LHCN-M2 (cell line): ENCODE results near the gene TLE3. TPM values are rescaled to one million over a fixed set of nuclear protein-coding genes. Genes with fewer than 3 reads are reported as not detected.

Experiments used
- DNase-seq: peaks from one replicate; pipeline ENCODE4 v3.0.0-alpha.2; 2012; ENCODE audit warnings: low read depth
- total RNA-seq: library from RNA; depleted of rRNA; stranded (reverse); fragments of >200 nt; gene quantifications from 2 replicates; pipeline ENCODE4 v1.2.3, GENCODE V29; 2014

Gene TLE3
- total RNA-seq, 1 experiment from 2014 or later: 22.3 TPM

DNA sequence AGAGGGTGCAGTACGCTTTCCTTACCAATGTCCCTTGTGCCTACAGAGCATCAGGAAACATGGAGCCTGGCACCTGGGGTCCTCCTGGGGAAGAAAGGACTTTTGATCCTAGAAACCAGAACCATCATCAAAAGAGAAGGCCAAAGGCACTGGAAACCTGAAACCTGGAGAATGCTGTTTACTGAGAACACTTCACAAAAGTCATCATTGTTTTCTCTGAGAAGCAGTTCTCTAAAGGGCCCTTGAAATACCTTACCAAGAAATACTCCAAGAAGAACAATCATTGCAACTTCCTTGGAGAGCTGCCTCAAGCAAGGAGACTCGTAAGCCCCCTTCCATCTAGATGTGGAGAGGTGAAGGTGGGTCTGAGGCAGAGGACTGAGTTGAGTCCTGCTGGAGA lies 66.0 kb downstream of the TLE3 start:
- DNase-seq: no peak

DNA sequence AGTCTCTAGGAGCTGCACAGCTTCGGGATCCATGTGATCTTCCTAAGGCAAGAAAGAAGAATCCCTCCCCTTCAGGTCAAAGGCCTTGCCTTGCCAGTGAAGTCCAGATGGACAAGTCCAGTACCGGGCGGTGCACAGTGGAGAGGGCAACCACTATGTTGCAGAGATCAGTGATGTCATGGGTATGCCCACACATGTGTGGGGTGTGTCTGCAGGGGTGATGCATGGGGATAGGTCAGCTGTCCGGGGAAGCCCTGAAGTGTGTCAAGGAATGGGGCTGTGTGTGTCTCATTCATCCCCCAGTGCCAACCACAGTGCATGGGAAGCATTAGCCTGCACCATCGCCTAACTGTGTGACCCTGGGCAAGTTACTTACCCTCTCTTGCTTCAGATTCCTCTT lies 66.5 kb downstream of the TLE3 start:
- peak; percentile 15 for DNase-seq

DNA sequence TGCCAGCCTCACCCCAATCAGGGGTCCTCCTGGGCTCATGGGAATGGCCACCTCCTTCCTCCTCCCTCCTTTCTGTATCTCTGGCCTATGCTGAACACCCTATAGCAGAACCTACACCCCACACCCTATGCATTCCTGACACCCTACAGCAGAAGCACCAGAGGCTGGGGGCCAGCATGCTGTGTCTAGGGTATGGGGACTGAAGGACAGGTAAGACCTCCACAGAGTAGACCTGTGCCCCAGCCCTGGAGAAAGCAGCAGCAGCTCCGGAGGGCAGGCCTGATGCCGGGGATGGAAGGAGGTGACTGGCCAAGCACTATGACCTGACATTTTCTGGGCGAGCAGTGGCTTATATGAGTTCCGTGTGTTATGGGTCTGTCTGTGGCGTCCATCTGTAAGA lies 66.9 kb downstream of the TLE3 start:
- DNase-seq: no peak

DNA sequence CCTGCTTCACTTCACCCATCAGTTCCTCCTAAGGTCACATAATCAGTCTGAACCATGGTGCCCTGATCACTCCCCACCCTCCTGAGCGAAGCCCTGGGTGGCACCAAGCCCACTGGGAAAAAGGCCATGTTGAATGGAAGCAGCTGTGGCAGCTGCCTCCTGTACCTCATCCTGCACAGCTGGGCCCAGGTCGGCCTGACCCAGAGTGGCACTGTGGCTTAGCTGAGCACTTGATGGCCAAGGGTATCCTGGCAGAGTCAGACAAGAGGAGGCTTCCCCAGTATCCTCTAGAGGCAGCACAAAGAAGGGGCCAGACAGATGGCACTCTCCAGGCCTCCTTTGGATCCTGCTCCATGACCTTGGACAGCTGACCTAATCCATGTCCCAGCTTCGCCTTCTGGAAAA lies 68.4 kb downstream of the TLE3 start:
- peak; percentile 36 for DNase-seq

DNA sequence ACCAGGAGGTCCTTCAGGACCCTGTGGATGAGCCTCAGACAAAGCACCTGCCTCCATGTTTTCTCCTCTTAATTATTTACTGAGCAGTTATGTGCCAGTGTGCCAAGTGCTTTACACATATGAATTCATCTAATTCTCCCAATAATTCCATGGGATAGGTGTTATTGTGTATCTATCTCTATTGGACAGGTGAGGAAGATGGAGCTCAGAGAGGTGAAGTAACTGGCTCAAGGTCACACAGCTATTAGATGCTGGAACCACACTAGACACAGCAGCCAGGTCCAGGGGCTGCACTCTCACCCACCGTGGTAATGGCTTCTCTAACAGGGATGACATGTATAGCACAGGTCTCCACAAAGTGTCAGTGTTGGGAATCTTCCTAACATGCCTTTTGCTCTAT lies 70.2 kb downstream of the TLE3 start:
- DNase-seq: no peak

DNA sequence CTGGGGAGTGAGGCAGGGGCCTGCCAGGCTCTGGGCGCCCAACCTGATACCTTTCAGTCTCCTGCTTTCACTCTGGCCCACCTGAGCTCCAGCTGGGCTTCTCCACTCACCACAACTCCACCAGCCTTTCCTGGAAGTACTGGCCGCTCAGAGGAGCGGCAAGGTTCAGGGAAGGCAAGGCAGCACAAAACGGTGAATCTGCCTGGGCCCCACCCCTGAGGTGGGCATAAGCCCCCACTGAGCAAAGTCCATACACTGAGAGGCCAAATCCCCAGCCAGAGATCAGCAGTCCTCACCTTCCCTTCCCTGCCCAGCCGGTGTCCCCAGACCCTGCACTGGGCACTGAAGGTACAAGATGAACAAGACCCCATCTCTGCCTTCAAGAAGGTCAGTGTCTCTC lies 70.7 kb downstream of the TLE3 start:
- DNase-seq: no peak

DNA sequence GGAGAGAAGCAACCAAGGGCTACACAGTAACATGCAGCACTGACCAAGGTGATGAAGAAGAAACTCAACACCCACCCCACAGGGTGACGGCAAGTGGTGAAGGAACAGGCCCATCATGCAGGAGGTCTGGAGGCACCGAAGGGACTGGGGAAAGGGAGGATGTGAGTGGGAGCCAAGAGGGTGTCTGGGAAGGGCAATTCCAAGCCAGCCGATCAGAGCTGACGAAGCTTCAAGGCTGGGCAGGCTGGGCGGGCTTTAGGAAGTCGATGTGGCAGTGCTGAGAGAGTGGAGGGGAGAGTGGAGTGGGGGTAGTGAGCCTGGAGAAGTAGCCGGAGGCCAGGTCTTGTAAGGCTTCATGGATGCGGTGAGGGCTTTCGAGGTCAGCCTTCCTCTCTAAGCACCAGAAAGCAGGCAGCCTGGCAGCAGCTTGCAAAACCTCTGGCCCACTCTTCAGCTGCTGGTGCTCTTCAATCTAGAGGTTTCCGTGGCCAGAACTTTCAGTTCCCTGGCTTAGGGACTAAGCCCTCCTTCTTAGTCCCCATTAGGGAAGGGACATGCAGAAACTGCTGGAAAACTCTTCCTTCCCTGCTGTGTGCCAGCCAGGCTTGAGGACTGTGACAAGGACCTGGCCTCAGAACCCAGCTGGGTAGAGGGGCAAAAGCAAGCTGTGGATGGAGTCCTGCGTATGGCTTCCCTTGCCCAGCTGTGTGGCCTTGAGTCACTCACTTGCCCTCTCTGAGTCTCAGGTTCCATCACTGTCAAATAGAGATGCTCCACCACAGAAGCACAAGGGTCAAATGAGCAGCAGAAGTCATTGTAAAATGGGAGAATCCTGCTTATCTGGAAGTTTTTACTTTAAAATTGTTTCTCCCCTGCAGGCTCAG lies 72.1 kb downstream of the TLE3 start:
- DNase-seq: peak; percentile 74

DNA sequence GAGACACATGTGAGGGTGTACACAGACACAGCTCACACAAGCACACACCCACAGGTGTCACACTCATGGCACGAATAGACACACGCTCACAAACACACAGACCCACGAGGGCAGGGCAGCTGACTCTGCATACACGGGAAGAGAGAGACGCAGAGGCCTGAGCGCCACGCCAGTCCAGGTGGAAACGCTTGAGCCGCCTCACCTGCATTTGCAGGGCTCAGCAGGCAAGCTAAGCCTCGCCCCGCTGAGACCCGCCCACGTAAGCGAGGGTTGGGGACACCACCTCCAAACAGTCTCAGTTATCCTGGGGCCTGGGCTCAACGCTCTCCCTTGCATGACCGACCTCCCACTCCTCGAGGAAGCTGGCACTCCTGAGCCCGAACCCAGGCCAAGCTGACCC lies 73.2 kb downstream of the TLE3 start:
- DNase-seq: no peak

DNA sequence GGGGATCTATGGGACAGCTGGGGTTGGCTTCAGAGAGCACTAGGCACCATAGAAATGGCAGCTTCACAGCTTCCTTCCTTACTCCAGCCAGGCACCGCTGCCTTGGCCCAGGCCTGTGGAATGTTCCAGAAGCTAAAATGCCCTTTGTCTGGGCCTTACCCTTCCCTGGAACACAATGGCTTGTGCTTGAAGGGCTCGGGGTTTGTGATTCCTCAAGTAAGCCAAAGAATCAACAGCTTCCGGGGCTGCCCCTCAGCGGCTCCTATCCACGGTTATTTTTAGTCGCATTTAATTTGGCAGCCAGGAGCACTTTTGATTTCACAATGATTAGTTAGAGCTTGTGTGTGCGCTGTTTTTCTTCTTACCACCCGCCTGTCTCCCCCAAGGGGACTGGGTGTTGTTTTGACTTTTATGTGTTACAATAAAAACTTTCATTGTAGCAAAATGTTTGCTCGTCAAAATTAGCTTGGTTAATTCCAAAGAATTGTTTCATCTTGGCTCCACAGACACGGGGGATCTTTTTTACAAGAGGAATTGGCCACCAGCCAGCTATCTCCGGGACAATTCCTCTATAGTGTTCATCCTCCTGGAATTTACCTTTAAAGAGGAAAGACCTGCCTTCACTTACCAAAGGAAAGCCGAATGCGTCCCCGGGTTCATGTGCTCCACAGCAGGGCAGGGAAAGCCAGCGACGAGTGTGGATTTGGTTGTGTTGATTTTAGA lies 73.8 kb downstream of the TLE3 start:
- peak; percentile 59 for DNase-seq

DNA sequence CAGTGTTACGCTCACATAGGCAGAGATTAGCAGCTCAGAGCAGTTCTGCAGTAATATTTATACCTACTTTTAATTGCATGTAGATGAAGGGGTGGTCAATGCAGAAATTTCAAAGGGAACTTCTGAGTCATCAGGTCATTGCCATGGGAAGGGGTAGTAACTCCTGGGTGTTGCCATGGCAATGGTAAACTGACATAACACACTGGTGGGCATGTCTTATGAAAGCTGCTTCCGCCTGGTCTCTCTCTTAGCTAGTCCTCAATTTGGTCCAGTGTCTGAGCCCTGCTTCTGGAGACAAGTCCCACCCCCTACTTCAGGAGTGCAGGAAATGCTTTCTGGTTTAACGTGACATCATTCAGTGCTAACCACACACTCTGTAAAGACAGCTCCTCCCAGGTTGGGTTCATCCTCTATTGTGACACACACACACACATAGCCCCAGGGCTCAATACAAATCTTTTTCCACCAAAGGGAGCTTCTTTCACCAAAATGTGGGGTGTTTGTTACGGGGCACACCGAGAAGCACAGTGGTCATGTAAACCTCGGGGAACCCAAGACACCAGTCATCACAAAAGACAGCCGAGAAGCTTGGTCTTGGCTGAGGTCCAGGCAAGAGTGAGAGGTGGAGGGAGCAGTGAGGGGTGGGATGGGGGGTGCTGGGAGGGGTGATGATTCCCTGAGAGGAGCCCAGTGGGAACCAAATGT lies 74.5 kb downstream of the TLE3 start:
- DNase-seq: peak; percentile 62

DNA sequence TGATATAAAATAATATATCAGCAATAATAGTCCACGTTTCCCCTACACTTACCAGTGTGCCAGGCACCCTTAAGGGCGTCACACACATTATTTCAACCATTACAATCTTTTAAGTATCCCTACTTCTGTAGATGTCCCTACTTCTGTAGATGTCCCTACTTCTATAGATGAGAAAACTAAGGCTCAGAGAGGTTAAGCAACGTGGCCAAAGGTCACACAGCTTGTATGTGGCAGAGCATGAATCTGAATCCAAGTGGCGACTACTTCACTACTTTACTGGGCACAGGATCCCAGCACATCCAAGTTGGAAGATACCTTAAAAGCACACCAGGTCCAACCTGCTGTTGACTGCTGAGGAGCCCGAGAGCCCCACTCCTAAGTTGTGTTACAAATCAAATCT lies 77.5 kb downstream of the TLE3 start:
- DNase-seq: no peak

DNA sequence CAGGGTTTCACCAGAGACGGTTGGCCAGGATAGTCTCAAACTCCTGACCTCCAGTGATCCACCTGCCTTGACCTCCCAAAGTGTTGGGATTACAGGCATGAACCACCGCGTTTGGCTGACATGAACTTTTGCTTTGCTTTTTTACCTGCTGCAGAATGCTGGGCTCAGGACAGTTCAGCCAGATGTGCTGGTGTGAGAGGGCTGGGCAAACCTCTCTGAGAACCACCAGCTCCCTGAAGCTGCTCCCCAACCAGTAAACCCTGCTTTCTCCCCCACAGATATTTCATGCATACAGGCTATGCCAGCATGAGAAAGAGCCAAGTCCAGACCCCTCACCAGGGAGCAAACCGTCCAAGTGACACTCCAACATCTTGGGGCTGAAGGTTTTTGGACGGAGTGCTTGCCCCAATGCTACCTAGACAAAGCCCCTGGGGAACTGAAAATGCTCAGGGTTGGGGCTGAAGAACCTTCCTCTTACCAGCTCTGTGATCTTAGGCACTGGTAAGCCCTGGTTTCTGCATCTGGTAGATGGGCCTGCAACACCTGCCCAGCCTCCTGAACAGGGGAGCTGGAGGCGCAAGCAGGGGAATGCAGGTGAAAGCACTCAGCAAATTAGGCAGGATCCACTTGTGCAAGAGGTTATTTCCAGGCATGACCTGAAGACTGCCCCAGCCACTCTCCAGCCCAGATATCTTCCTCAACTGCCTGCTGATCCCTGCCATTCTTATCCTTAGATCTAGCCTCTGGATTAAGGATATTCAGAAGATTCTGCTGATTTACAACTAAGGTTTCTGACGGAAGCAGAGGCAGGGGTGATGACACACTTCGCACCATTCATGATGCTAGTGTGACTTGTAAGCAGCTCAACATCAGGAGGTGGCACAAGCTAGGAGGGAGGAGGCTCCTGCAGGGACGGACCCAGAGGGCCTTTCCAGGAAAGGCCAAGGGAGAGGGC lies 78.8 kb downstream of the TLE3 start:
- no peak for DNase-seq

DNA sequence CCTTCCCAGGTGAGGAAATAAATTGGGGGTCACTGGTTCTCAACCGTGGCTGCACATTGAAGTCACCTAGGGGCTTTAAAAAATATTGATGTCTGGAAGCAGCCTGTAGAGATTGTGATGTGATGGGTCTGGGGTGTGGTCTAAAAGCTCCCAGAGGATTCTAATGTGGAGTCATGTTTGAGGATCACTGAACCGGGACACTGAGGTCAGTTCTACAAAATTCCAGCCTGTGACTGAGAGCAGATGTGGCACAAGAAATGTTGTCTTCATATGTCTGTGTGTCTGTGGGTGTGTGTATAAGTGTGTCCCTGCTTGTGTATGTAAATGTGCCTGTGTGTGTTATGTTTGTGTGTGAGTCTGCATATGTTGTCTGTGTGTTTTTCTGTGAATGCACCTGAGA lies 79.9 kb downstream of the TLE3 start:
- no peak for DNase-seq

DNA sequence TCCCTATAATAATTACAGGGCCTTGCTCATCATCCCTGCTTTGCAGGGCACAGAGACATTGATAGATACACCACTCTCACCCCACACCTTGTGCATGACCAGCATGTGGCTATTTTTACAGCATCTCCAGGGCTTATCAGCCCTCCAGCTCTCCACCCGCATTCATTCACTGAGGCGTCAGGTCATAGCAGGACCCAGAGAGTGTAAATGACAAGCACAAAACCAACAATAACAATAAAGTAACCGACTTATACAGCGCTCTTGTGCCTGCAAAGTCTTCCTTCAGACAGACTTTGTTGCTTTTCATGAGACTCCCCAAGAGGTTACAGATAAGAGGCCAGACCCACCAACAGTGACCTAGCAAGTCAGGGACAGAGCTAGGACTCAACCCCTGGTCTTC lies 80.7 kb downstream of the TLE3 start:
- no peak for DNase-seq

DNA sequence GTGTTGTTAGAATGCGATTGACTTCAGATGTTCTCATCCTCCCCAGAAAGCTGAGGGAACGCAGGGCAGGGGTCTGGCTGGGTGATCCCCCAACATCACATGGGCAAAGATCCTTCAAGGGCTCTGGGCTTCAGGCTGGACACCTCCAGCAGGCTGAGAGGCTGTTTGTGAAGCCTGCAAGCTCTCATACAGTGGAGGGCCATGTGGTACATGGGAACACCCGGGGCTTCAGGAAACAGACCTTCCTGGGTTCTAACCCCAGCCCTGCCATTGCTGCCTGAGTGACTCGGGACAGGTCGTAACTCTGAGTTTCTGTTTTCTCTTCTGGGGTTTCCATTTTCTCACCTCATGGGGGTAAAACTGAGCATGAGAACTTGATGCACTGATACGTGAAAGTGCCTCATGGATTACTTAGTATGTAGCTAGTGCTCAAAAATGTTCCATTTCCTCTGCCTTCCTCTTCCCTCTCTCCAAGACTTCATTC lies 81.2 kb downstream of the TLE3 start:
- DNase-seq: no peak

DNA sequence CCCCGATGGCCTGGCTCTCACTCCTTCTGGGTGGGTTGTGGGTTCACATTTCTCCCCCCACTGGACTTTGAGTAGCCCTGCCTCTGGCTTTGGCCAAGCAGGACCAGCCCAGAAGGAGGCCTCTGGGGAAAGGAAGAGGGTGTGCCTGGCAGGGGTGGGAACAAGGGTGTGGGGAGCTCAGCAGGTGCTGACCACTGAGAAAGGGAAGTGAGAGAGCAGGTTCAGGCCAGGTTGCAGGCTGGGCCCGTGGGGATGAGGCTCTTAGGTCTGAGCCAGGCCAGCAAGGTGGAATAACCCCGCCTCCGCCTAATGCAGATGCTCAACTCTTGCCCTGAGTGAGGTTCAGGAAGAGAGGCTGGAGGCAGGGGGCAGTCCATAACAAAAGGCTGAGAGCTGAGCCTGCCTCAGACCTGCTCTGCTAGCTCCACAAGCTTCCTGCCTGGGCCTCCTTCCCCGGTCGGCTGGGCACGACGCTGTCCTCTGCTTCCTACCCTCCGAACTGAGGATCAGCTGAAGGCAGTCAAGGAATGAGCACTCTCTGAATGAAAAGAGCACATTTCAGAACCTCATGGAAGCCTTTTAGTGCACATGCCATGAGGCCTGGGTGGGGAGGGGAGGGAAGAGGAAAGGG lies 82.7 kb downstream of the TLE3 start:
- DNase-seq: no peak

DNA sequence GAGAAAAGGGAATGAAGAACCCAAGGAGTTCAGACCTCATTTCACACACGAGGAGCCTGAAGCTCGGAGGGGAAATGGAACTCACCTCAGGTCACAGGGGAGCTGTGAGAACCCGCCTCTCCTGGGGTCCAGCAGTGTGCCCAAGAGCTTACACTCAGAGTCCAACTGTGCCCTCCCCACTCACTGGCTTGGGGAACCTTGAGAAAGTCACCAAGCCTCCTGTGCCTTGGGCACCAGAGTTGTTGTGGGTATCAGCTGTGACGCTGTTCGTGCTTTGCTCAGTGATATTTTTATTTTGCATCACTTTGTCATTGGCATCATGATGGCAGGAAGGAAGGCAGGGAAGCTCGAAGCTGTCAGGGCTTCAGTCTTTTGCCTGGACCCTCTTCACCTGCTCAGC lies 83.4 kb downstream of the TLE3 start:
- no peak for DNase-seq

DNA sequence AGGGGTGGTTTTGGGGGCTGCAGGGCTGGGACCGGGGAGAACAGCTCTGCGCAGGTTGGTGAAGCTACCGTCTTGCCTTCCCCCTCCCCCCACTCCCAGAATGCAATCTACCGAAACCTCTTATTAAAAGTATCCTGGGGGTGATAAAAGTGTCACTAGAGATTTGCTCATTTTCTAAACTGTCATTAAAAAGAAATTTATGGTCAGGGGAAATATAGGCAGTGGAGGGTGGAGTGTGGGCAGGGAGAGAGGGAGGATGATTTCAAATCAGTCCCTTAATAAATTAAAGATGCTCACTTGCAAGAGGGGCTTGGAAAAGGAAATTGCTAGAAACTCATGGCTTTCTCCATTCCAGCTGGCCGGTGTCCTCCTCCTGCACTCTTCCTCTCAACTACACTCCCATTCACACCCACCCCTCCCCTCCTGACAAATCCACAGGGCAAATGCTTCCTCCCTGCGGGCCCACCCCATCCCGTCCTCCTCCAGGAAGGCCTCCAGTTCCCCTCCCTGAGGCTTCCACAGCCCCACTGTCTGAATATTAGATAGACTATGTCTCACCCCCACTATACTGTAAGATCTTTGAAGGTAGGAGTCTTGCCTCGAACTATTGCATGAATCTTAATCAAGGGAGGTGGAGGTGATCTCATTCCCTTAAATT lies 83.9 kb downstream of the TLE3 start:
- DNase-seq: no peak

DNA sequence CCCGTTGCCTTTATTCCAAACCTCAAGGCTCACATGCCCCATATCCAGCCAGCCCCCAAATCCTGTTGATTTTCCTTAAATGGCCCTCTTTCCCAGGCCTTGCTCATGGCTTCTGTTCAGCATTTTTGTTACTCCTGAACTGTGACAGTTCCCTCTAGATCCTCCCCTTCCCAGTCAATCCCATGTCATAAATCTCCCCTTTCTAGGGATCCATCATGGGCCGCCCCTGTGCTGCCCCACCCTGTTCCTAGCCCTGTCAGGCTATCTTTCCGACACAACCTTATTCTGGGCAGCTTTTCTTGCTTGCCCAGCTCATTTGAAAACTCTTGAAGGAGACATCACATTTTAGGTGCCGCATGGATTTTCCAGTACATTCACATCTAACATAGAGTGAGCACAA lies 84.8 kb downstream of the TLE3 start:
- DNase-seq: no peak

DNA sequence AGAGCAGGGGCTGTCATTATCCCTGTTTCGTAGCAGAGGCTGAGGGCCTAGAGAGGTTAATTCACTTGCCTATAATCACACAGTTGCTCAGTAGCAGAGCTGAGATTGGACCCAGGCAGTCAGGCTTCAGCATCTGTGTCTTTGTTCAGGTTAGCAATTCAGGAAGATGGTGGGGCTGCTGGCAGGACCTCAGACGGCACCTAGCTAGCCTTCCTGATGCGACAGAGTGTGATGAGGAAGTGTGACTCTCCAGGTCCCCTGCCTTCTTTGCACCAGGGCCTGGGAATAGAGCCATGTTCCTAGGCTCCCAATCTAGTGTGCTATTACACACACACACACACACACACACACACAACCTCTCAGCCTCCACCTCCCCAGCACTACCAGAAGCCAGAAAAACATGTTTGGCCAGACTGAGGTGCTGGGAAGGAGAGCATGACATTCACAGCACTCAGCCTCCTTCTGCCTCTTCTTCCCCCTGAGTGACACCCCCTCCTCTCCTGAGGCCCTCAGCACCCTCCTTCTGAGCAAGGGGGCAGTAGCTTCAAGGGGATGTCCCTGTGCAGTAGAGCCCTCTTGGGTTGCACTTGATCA lies 88.9 kb downstream of the TLE3 start:
- no peak for DNase-seq
